Retina (tissue), 1 donor: ENCODE results near the gene DSCAM.

ENCODE experiments used
- DNase-seq: peaks from one replicate; pipeline ENCODE4 v3.0.0-alpha.2; 2016

Gene DSCAM

GRCh38 chr21:40768056-40768455, 78.9 kb downstream of the DSCAM start:
- DNase-seq: no peak

DNA sequence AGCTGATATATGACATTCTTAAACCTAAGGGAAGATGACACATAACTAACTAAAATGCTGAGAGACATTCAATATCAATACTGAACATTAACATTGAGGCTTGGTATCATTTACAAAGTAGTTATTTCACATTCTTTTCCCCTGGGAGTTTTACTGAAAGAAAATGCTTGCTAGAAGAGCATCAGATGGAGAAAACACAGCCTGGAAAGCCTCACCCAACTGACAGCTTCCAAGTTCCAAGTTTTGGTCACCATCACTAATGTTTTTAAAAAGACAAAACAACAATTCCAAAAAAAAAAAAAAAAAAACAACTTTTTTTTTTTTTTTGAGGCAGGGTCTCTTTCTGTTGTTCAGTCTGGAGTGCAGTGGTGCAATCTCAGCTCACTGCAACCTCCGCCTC, 80.6 kb downstream of the DSCAM start:
- DNase-seq: no peak

DNA sequence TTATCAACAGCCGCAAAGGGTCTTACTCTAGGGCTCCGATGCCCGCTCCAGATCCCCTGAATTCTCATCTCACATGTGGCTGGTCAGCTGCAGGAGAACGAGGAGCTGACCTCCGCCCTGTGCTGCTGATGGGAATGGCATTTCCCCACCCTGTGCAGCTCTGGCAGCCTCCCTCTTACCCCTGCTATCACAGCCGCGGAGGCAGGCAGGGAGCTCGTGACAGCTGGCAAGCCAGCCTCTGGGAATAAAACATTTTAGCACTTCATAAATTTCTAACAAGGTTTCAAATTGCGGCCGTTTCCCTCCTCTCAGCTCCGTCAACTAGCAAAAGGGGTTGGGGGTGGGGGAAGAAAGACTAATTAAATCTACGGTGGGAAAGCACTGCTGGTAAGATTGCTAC, 81.1 kb downstream of the DSCAM start:
- DNase-seq: peak; percentile 69

GRCh38 chr21:40760821-40761220, 86.1 kb downstream of the DSCAM start:
- no peak for DNase-seq

- no peak for DNase-seq
These were observed 87.9 kb downstream of the DSCAM start for GRCh38 chr21:40759061-40759460.

GRCh38 chr21:40757366-40757765, 89.6 kb downstream of the DSCAM start:
- DNase-seq: no peak

GRCh38 chr21:40754466-40754865, 92.5 kb downstream of the DSCAM start:
- DNase-seq: no peak

DNA sequence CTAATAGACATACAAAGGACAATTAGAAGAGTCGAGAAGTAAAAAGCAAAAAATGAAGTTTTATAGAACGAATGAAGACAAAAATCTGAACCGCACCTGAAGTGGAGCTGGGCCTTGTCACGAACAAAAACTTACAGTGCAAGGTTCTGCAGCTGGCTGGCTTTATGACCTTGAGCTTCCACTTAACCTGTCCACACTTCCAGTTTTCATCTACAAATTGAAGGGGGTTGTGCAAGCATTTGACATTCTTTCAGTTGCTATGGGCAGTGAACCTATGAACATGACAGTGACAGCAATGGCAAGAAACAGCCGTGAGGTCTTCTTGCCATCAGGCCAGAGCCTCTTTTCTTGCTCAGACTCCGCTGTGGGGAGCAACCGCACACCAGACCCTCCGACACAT, 93.2 kb downstream of the DSCAM start:
- DNase-seq: no peak

- peak; percentile 69 for DNase-seq
These were observed 94.8 kb downstream of the DSCAM start for GRCh38 chr21:40752125-40752524.

DNA sequence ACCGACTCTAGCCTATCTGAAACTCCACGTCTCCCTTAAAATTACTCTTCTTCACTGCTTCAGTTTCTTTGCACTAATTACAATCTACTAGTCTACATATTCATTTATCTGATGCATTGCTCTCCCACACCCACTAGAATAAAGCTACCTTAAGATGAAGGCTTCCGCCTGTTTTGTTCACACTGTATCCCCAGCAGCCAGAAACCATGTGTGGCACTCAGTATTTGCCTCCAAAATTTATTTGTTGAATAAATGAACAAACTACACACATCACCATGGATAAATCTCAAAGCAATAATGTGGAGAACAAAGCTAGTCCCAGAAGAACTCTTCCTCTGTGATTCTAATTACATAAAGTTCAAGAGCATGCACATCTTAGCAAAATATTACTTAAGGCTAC, 95.7 kb downstream of the DSCAM start:
- no peak for DNase-seq

DNA sequence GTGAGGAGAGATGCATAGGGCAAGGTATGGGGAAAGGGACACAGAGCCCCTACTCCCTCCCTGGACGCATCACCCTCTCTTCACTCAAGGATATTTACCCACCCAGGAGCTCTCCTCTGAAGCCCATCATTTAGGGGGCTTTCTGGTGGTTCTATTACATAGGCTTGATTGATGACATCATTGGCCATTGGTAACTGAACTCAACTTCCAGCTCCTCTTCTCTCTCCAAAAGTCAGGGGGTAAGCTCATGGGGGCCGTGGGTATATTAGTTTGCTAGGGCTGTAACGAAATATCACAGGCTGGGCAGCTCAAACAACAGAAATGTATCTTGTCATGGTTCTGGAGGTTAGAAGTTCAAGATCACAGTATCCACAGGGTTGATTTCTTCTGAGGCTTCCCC, 110.8 kb downstream of the DSCAM start:
- no peak for DNase-seq

- no peak for DNase-seq
These were observed 113.9 kb downstream of the DSCAM start for GRCh38 chr21:40733024-40733397.

DNA sequence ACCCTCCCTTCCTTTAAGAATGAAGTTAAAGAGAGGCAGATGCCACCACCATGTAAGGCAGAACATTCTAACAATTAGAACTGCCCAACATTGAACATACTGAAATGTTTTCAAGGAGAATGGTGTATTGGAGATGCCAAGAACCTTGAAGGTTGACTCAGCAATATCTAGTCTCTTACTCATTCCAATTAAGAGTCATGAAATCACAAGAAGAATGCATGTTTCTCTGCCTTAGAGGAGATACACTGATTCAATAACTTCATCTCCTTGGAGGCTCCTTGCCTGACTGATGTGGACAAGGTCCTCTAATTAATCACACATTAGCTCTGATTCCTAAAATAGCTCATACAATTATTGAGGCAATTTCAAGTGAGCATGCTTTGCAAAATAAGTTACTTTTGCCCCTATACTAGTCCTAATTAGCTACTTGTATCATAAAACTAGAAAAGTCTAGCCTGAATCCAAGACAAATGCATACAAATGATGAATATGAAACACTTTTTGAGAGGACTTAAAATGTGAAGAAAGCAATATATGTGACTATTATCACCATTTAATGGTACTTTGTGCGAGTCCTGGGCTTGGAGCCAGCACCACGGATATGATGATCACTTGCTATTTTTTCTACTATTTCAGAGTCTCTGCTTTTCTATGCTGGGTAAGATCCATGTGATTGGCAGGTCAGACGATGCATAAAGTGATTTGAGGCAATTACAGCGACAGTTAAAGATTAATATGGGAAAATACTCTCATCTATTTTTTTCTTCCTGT, 114.5 kb downstream of the DSCAM start:
- DNase-seq: no peak

DNA sequence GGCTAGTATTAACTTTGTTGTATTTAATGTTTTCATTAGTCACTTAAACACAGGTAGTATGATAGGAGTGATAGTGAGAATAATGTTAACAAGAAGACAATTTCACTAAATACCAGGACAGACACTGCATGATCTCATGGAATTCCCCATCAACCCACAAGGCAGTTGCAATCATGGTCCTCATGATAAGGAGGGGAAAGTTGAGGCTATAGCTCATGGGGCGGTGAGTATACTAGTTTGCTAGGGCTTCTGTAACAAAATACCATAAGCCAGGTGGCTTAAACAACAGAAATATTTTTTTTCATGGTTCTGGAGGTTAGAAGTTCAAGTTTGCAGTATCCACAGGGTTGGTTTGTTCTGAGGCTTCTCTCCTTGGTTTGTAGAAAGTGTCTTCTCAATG, 115.8 kb downstream of the DSCAM start:
- no peak for DNase-seq

DNA sequence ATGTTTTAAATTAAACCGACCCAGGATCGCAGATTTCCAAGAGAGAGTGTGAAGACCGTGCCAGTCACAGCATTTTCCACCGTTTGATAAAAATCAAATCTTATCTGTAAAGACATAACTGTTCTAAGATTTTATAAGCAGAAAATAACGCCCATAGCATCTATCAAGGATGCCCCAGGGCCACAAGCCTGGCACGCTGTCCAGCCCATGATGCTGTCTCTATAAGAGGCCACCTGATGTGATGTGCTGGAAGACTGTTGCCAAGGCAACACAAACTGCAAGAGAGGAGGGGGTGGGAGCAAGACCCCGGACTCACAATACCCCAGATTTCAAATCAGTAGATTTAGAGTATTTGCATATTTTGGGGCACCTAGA, 116.5 kb downstream of the DSCAM start:
- DNase-seq: no peak

DNA sequence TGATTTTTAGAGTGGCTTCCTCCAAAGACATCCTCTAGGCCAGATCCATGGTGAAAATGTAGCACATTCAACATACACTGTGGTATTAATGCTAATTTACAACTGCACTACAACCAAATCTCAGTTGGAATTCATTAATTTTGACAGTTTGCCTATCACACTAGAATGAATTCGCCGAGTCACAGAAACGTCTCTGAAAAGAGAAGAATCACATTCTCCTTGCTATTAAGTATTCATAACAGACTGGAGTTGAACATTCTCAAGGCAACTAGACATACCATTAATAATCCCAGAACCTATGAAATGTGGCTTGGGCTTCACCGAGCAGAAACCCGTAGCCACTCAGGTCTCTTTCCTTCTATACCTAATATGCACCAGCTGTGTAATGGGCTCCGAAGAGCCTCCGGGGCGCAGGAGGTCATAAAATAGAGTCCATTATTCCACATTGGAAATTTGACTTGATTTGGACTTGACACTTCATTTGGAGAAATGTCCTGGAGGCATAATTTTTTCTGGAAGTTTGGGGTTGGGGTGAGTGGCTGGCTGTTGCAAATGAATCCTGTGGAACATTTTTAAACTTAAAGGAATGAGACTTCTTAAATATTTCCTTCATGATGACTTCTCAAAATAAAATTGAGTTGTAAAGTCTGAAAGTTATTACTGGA, 117.1 kb downstream of the DSCAM start:
- DNase-seq: no peak

DNA sequence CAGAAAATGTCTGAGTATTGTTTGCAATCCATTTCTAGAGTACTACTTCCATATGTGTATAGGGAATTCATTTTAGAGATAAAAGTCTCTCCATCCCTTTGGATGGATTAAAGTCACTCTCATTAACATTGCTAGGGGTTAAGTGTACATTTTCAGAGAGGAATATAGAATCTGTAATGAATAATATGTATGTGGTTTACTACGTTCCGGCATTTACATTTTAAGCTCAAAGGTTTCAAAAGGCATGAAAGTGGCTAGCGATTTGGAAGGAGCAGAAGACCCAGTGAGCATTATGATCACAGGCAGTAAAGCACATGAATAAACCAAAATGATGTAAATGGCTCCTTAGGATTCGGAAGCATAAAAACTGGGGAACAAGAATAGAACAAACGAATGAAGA, 123.0 kb downstream of the DSCAM start:
- no peak for DNase-seq

DNA sequence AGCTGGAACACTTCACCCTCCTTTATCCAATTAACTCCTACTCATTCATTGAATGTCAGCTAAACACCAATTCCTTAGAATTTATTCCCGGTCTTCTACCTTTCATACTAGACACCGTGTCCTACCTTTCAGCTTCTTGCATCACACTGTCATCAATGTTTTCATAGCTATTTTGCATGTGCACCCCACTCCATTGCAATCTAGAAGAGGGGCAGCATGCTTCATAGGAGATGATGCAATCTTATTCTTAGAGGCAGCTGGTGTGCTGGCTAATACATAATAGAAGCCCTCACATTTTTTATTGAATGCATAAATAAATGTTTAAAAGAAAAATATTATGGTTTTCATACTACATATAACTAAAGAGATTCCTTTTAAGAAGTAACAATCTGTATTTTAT, 123.6 kb downstream of the DSCAM start:
- DNase-seq: no peak

DNA sequence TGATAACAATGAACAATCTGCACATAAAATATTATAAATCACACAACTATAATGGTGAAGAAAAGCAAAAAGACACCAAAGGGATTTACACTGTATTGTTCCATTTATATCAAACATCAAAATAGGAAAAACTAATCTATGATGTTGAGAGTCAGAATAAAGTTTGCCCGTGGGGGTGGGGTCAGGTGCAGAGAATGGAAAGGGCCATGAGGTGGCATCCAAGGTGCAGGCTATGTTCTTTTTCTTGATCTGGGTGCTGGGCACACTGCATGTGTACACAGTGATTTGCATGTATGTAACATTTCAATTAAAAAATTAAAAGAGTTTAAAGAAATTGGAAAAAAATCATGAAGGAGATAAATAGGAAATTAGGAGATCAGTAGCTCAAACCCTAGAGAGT, 127.3 kb downstream of the DSCAM start:
- DNase-seq: no peak

GRCh38 chr21:40717028-40717427, 129.9 kb downstream of the DSCAM start:
- no peak for DNase-seq

DNA sequence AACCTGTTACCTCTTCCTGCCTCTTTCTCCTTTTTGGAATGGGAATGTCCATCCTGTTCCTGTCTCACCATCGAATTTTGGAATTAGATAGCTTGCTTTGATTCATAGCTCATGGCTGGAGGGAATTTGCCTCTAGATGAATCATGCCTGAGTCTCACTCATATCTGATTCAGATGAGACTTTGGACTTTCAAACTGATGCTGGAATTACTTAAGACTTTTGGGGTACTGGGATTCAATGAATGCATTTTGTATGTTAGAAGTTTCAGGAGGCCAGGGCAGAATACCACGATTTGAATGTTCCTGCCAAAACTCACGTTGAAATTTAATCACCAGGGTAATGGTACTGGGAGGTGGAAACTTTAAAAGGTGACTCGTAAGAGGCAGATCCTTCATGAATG, 132.4 kb downstream of the DSCAM start:
- no peak for DNase-seq

DNA sequence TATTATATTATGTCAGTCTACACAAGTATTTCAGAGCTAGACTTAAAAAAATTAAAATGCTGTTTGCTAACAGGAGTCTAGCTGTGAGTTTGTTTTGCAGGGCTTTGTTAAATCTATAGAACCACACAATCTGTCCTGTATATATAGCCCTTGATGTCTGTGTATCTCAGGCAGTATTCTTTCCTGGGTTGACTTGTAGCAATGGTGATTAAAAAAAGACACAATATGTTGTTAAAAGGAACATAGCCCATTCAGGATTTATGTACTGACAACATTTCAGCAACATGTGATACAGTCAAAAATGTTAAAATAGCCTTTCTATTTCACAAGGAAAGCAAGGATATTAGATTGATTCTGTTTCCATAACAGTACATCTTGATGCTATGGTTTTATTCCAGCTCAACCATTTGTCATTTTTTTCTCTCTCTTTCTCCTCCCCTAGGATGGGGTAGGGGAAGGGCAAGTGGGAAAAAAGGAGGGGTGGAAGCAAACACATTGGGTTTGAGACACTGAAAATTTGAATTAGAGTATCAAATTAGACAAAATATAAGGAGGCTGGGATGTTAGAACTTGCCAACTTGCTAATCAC, 139.2 kb downstream of the DSCAM start:
- DNase-seq: no peak

DNA sequence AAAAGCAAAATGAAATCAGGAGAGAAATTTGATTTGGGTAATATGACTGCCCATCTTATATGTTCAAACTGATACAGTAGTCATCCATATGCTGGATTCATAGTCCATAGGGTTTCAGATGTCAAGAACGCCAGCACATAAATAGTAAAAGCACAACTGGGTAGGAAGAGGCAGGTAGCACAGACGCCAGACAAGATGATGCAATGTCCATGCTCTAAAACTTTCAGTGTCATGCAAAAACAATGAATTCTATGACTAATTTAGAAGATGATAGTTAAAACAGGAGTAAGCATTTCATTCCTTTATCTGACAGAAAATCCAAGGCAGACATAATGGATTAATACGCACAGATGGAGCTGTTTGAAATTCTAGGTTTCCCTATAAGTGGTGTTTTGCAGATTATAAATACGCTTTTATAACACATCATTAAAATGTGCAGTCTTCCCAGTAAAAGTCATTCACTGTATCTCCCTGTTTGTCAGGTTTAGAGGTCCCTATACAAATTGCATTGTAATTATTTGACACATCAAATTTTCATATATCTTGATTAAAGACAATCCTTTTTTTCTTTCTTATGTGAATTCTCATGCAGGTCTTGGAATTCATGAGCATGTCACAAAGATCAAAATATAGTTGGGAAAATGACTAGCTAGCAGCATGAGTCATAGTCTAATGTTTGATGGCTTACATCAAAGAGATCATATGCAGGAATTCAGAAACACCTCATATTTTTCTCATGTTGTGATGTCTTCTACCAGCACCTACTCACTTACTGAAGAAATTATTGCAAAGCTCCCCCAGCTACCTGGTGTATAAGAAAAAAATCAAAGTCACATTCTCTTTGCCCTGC, 139.9 kb downstream of the DSCAM start:
- no peak for DNase-seq

- no peak for DNase-seq
These were observed 140.8 kb downstream of the DSCAM start for GRCh38 chr21:40706176-40706575.
